ENCODE results near the gene CHGA.

CHGA gene

GRCh38 chr14:92962031-92962830, 39.3 kb downstream of the CHGA start:
- TF ChIP-seq, protein P1, sequence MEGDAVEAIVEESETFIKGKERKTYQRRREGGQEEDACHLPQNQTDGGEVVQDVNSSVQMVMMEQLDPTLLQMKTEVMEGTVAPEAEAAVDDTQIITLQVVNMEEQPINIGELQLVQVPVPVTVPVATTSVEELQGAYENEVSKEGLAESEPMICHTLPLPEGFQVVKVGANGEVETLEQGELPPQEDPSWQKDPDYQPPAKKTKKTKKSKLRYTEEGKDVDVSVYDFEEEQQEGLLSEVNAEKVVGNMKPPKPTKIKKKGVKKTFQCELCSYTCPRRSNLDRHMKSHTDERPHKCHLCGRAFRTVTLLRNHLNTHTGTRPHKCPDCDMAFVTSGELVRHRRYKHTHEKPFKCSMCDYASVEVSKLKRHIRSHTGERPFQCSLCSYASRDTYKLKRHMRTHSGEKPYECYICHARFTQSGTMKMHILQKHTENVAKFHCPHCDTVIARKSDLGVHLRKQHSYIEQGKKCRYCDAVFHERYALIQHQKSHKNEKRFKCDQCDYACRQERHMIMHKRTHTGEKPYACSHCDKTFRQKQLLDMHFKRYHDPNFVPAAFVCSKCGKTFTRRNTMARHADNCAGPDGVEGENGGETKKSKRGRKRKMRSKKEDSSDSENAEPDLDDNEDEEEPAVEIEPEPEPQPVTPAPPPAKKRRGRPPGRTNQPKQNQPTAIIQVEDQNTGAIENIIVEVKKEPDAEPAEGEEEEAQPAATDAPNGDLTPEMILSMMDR (IDR thresholded peaks at IDR 0.05), result no peak

GRCh38 chr14:92962831-92963095, 39.8 kb downstream of the CHGA start:
- TF ChIP-seq, protein P1 (IDR thresholded peaks at IDR 0.05), result no peak

GRCh38 chr14:92963301-92964123, 40.6 kb downstream of the CHGA start:
- TF ChIP-seq, protein P1 (IDR thresholded peaks at IDR 0.05), result no peak

DNA sequence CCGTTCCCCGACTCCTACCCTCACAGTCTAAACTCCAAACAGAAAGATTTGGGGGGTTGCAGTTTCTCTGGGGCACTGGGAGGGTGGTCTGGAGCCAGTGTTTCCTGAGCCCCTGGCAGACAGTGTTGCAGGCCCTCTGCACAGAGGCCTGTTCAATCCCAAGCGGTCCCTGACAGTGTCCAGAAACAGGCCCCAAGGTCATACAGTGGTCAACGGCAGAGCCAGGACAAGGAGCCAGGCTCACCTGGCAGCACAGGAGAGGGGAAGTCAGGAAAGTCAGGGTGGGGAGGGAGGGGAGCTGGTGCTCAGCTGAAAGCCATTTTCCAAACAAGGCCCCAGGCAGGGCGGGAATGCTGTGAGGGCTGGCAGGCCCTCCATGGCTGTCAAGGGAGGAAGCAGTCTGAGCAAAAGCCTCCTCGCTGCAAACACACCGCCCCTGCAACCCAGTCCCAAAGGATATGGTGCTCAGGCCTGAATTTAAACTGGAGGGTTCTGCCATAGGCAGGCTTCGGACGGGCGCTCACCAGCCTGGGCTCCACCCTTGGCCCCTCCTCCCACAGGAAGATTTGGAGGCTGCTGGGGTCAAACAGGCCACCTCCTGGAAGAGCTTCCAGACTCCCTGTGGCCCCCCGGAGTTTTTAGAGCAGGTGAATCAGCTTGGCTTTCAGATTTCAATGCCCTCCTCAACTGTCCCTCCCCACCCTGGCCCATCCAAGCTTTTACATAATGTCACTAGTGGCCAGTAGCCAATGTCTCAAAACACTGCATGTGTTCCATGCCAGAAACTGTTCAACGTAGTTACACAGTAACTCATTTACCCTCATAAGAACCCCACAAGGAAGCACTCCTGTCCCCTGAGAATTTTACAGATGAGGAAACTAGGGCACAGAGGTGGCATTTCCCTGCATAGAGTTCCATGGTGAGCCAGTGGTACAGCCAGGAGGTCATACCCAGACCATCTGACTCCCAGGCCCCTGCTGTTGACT, 41.5 kb downstream of the CHGA start:
- TF ChIP-seq, protein P1 (IDR thresholded peaks at IDR 0.05), result no peak

- TF ChIP-seq, protein P1 (IDR thresholded peaks at IDR 0.05), result no peak
These were observed 42.3 kb downstream of the CHGA start for GRCh38 chr14:92965281-92965680.

GRCh38 chr14:92967346-92967926, 44.5 kb downstream of the CHGA start:
- TF ChIP-seq, protein P1 (IDR thresholded peaks at IDR 0.05), result no peak
